HG02884 (cell line): Measurements from ENCODE around the gene FAM72D.
"Not testable (repeated sequence)": the region's sequence is repeated elsewhere in the genome, so short reads cannot be mapped to it uniquely, and the experiment has no call there.

Experiments
- ATAC-seq: cut with Tn5 transposase; IDR thresholded peaks from one replicate; pipeline ENCODE4 v1.9.1; 2021; ENCODE audit warnings: mild to moderate bottlenecking, moderate library complexity; ENCODE audit not compliant: unreplicated experiment

The FAM72D gene

GRCh38 chr1:145095284-145096057 lies at the start of gene FAM72D, which contains the start of gene SRGAP2B:
TSS of gene FAM72D (plus strand) at chr1:145095974. CDS start at chr1:145096848, 874 bp downstream.
TSS of gene SRGAP2B (minus strand) at chr1:145095328. CDS start at chr1:145092901, 2,427 bp downstream.
- peak; percentile 88 for ATAC-seq

- ATAC-seq, result peak; percentile 66
Measured at GRCh38 chr1:145047553-145047952, 48.2 kb upstream of the FAM72D start.

- not testable (repeated sequence) for ATAC-seq
Measured at GRCh38 chr1:145048181-145048856, 47.5 kb upstream of the FAM72D start.

GRCh38 chr1:145052019-145052776 lies 43.6 kb upstream of the FAM72D start:
- not testable (repeated sequence) for ATAC-seq

GRCh38 chr1:145053428-145053827 lies 42.3 kb upstream of the FAM72D start:
- not testable (repeated sequence) for ATAC-seq

GRCh38 chr1:145055217-145055760 lies 40.5 kb upstream of the FAM72D start:
- peak; percentile 99 for ATAC-seq

- peak; percentile 37 for ATAC-seq
Measured at GRCh38 chr1:145058184-145058583, 37.6 kb upstream of the FAM72D start.

GRCh38 chr1:145063285-145063684 lies 32.5 kb upstream of the FAM72D start:
- ATAC-seq, result not testable (repeated sequence)

GRCh38 chr1:145063941-145064648 lies 31.7 kb upstream of the FAM72D start:
- ATAC-seq, result not testable (repeated sequence)

- peak; percentile 52 for ATAC-seq
Measured at GRCh38 chr1:145065194-145065826, 30.5 kb upstream of the FAM72D start.

GRCh38 chr1:145066486-145066885 lies 29.3 kb upstream of the FAM72D start:
- ATAC-seq, result not testable (repeated sequence)

- not testable (repeated sequence) for ATAC-seq
Measured at GRCh38 chr1:145071569-145071968, 24.2 kb upstream of the FAM72D start.

- not testable (repeated sequence) for ATAC-seq
Measured at GRCh38 chr1:145074021-145074559, 21.7 kb upstream of the FAM72D start.

- ATAC-seq, result not testable (repeated sequence)
Measured at GRCh38 chr1:145076877-145077276, 18.9 kb upstream of the FAM72D start.

- not testable (repeated sequence) for ATAC-seq
Measured at GRCh38 chr1:145077872-145078786, 17.6 kb upstream of the FAM72D start.

GRCh38 chr1:145078787-145079370 lies 16.9 kb upstream of the FAM72D start:
- ATAC-seq, result not testable (repeated sequence)

- ATAC-seq, result not testable (repeated sequence)
Measured at GRCh38 chr1:145079737-145080136, 16.0 kb upstream of the FAM72D start.

GRCh38 chr1:145080193-145080592 lies 15.6 kb upstream of the FAM72D start:
- ATAC-seq, result not testable (repeated sequence)
